Activated naive CD4-positive, alpha-beta T cell treated with anti-CD3 and anti-CD28 coated beads, Interleukin-2, amount 50 U/mL, for 72 hours (primary cell): Measurements from ENCODE around the gene RUBCNL. TPM values are rescaled to one million over a fixed set of nuclear protein-coding genes. Genes with fewer than 3 reads are reported as not detected.

Source experiments
- ATAC-seq, 2 donors: fragments of 150-1000 bp; cut with Tn5 transposase; 2 replicates each; pipeline ENCODE4 v1.10.0; 2021; ENCODE audit warnings: mild to moderate bottlenecking in 2 of 2, moderate library complexity in 2 of 2
- DNase-seq, 2 donors: peaks; one replicate each; pipeline ENCODE4 v3.0.0; 2021 to 2022; ENCODE audit warnings: low spot score in 2 of 2
- H3K27ac Mint-ChIP-seq, 2 donors: one replicate each; pipeline ENCODE4 v1.8.0; 2022; ENCODE audit warnings: mild to moderate bottlenecking in 2 of 2, mixed read lengths in 2 of 2
- H3K36me3 Mint-ChIP-seq, 2 donors: one replicate each; pipeline ENCODE4 v1.8.0; 2022; ENCODE audit warnings: mixed read lengths in 2 of 2
- H3K9me3 Mint-ChIP-seq, 2 donors: one replicate each; pipeline ENCODE4 v1.8.0; 2022; ENCODE audit warnings: mixed read lengths in 2 of 2
- total RNA-seq, 2 donors: library from RNA; stranded (reverse); gene quantifications; one replicate each; pipeline ENCODE4 v1.2.3, GENCODE V29; 2022

RUBCNL gene
- total RNA-seq, 2 donors from 2014 or later: 1.2 to 3.9 TPM

DNA sequence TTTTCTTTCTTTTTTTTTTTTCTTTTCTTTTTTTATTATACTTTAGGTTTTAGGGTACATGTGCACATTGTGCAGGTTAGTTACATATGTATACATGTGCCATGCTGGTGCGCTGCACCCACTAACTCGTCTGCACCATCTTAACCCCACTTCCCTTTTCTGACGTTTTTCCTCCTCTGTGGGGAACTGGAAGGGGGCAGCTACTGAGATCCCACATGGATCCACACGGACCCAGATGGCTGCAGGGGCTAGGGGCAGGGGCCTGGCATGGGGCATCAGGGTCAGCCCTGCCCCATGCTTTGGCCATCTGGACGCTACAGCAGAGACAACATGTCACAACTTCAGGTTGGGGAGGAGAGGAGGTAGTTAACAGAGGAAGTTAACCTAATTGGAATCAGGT is 54.3 kb downstream of the RUBCNL start:
- DNase-seq: no peak
- no peak for ATAC-seq
- peaks cover 4 to 15% of the 10 kb centered on the region in 2 donors for H3K9me3 Mint-ChIP-seq
- H3K27ac Mint-ChIP-seq: no peak overlapping the region
- H3K36me3 Mint-ChIP-seq: peaks cover 0 to 37% of the 10 kb centered on the region in 2 donors

DNA sequence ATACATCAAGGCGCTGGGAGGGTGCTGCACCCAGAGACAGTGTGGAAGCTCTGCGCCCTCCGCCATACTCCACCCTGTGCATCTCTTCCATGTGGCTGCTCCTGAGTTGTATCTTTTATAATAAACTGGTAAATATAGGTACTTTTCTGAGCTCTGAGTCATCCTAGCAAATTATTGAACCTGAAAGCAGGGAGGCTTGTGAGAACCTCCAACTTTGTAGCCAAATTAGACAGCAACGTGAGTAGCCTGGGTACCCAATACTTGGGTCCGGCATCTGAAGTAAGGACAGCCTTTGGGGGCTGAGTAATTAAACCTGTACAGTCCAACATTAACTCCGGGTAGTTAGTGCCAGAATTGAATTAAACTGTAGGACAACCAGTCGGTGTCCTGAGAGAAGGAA is 57.4 kb downstream of the RUBCNL start:
- DNase-seq (no peak), ATAC-seq (peak in 1 of 2 donors; percentile 68)
- Mint-ChIP-seq H3K9me3 (no peaks in the 10 kb centered on the region), H3K27ac (no peak overlapping the region), H3K36me3 (peaks cover 0 to 14% of the 10 kb centered on the region in 2 donors)

DNA sequence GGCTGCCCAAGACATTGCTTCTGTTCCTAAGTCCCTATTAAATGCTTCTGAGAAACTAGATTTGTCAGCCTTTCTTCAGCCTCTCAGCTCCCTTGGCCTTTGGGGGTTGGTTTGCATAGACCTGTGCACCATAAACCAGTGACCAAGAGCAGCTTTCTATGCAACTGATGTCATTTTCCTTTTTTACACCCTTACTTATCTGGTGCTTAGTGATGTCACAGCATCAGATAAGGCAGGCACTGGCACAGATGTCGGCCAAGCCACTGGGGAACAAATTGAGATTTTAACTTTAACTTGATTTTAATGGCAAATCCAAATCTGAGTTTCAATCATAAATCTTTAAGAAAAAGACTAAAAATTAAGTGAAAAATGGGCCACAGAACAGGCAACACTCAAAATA is 59.8 kb downstream of the RUBCNL start:
- Mint-ChIP-seq H3K27ac (no peak overlapping the region), H3K36me3 (peaks cover 0 to 1% of the 10 kb centered on the region in 2 donors), H3K9me3 (no peaks in the 10 kb centered on the region)
- ATAC-seq: no peak
- no peak for DNase-seq

DNA sequence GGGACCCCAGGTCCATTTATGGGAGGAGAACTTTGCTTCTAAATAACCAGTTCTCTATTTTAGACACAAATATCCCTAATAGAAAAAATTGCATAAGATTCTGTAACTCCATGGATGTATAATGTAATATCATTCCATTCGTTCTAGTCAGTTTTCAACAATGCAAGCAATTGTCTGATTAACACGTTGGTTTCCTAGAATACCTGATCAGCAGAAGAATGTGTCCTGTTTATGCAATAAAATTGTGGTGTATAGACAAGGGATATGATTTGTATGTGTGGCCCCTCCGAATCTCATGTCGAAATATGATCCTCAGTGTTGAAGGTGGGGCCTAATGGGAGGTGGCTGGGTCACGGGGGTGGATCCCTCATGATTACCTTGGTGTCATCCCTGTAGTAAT is 62.1 kb downstream of the RUBCNL start:
- Mint-ChIP-seq H3K27ac (no peak overlapping the region), H3K36me3 (no peaks in the 10 kb centered on the region), H3K9me3 (no peaks in the 10 kb centered on the region)
- ATAC-seq: no peak
- no peak for DNase-seq

DNA sequence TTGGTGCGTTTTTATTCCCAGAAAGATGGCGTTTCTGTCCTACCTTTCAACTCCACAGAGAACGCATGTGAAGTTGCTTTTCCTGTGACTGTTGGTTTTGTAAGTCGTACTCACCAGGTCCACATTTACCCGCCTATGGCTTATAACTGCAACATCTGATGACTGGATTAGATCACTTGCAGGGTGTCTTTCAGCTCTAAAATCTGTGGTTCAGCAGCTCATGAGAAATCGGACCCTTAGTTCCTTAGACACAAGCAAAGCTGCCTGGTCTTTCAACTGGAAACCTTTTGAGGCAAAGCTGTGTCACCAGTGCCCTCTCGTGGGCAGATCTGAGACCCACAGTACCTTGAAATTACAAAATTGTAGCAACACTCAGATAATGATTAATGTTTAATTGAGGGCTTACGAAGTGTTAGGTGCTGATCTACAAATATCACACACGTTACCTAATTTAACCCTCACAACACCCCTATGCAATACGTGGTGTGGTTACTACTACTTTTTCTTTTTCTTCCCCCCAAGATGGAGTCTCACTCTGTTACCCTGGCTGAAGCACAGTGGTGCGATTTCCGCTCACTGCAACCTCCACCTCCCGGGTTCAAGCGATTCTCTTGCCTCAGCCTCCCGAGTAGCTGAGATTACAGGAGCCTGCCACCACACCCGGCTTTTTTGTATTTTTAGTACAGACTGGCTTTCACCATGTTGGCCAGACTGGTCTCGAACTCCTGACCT is 65.4 kb downstream of the RUBCNL start:
- ATAC-seq (peak; percentile 81 to 83), DNase-seq (peak in 1 of 2 donors; percentile 72)
- peaks cover 1 to 13% of the 10 kb centered on the region in 2 donors for H3K36me3 Mint-ChIP-seq
- H3K9me3 Mint-ChIP-seq: peaks cover 0 to 6% of the 10 kb centered on the region in 2 donors
- peak overlapping the region; percentile 90 to 95 for H3K27ac Mint-ChIP-seq

DNA sequence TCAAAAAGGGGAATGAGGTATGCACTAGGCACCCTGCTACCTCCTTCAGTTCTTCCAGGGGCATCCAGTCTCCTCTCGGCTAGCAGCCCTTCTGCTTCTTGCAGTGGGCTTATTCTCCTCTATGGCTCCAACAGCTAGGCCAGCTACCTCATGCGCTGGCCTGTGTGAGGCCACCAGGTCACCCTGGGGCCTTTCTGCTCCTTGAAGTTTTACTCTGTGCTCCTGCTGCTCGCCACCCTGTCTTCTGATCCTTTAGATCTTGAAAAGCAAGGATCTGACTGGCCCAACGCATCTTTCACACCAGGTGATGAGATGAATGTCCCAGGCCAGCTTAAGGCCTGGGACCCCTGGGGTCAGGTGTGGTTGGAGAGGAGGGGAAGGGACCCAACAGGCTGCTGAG is 66.2 kb downstream of the RUBCNL start:
- H3K9me3 Mint-ChIP-seq: peaks cover 0 to 6% of the 10 kb centered on the region in 2 donors
- peak overlapping the region; percentile 90 to 95 for H3K27ac Mint-ChIP-seq
- peak; percentile 39 to 55 for ATAC-seq
- no peak for DNase-seq
- peaks cover 9 to 21% of the 10 kb centered on the region in 2 donors for H3K36me3 Mint-ChIP-seq

DNA sequence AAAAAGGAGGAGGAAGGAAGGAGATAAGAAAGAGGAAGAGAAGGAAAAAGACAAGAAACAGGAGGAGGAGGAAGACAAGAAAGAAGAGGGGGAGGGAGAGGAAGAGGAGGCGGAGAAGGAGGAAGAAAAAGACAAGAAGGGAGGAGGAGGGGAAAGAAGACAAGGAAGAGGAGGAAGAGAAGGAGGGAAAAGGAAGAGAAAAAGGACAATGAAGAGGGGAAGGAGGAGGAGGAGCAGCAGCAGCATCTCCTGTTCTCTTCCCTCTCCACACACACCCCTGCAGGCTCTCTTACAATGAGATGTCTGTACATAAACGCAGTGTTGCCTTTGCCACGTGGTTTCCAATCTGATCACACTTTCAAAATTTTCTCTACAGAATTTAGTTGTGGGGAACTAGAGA is 66.6 kb downstream of the RUBCNL start:
- Mint-ChIP-seq H3K36me3 (peaks cover 13 to 25% of the 10 kb centered on the region in 2 donors), H3K9me3 (peaks cover 0 to 6% of the 10 kb centered on the region in 2 donors), H3K27ac (peak overlapping the region; percentile 90 to 95)
- no peak for DNase-seq
- peak; percentile 35 to 37 for ATAC-seq

DNA sequence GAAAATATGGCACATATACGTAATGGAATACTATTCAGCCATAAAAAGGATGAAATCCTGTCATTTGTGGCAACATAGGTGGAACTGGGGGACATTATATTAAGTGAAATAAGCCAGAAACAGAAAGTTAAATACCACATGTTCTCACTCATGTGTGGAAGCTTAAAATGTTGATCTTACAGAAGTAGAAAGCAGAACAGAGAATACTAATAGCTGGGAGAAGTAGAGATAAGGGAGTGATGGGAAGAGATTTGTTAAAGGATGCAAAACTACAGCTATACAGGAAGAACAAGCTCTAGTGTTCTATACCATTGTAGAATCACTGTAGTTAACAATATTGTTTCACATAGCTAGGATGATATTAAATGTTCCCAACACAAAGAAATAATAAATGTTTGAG is 68.1 kb downstream of the RUBCNL start:
- no peak for ATAC-seq
- H3K9me3 Mint-ChIP-seq: peaks cover 3 to 11% of the 10 kb centered on the region in 2 donors
- H3K36me3 Mint-ChIP-seq: peaks cover 23 to 39% of the 10 kb centered on the region in 2 donors
- no peak for DNase-seq
- no peak overlapping the region for H3K27ac Mint-ChIP-seq

DNA sequence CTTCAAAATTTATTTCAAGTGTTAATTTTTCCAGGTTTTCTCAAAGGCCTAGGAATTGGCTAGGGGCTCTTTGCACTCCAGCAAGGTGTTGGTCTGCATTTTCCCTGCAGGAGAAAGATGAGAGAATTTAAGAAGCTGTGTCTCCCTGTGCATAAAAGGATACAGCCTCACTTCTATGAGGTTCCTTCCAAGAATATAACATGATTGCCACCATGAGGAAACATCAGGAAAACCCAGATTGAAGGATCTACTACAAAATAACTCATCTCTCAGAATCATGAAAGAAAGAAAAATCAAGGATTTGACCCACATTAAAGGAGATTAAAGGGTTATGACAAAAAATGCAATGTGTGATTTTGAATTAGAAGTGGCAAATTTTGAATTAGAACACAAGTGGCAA is 69.9 kb downstream of the RUBCNL start:
- Mint-ChIP-seq H3K36me3 (peaks cover 28 to 46% of the 10 kb centered on the region in 2 donors), H3K9me3 (peaks cover 7 to 16% of the 10 kb centered on the region in 2 donors), H3K27ac (no peak overlapping the region)
- ATAC-seq (no peak), DNase-seq (no peak)

DNA sequence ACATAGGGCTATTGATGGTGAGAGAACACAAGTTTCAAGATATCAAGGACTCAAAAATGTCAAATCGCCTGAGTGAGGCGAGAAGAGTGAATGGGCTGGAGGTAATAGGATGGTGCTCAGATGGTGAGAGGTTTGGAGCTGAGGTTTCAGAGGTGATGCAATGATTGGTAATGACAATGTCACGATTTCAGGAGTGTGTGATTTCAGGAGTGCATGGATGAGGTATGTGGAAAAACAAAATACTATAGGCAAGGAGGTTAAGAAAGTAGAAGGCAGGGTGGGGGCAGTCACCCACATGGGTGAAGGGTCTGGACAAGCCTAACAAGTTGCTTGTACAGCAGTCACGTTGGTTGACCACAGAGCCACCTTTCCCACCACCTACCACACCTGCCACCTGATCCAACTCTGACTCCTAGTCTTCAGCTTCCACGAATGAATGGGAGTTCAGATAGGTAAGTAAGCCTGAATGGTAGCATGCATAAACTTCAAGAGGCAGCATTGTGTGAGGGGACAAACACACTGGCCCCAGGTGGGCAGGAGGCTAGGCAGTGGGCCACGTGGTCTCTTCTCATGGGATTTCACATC is 71.5 kb downstream of the RUBCNL start:
- Mint-ChIP-seq H3K36me3 (peaks cover 41 to 59% of the 10 kb centered on the region in 2 donors), H3K9me3 (peaks cover 7 to 20% of the 10 kb centered on the region in 2 donors), H3K27ac (peak overlapping the region in 1 of 2 donors; percentile 76)
- no peak for DNase-seq
- peak; percentile 85 to 86 for ATAC-seq

DNA sequence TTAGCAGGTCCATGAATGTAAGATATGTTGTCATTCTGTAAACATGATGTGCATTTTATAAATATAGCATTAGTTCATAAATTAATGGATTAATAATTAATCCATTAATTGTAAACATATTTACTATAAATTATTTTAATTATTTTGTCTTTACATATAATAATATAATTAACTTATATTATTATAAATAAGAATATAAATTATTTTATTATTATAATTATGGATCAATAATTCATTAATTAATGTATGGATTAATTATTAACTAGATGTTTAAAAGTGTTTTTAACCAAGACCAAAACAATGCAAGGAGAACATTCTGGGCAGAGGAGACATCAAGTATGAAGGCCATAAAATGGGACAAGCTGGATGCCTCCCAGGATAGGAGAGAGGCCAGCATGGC is 72.0 kb downstream of the RUBCNL start:
- Mint-ChIP-seq H3K36me3 (peaks cover 46 to 64% of the 10 kb centered on the region in 2 donors), H3K9me3 (peaks cover 7 to 24% of the 10 kb centered on the region in 2 donors), H3K27ac (peak overlapping the region in 1 of 2 donors; percentile 76)
- ATAC-seq: no peak
- DNase-seq: no peak

DNA sequence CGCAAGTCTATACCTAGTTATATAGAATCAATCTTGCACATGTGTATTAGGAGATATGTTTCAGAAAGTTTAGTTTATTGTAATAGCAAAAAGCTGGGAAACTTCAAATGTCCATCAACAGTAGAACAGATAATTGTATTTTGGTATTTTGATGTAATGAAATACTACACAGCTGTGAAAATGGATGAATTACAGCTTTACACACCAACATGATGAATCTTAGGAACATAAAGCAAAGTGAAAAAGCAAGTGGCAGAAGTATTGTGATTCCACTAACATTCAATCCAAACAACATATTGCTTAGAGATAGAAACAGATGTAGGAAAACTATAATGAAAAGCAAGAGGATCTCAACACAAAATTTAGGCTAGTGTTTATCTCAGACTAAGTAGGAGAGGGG is 72.5 kb downstream of the RUBCNL start:
- ATAC-seq (no peak), DNase-seq (no peak)
- peaks cover 49 to 67% of the 10 kb centered on the region in 2 donors for H3K36me3 Mint-ChIP-seq
- no peak overlapping the region for H3K27ac Mint-ChIP-seq
- peaks cover 7 to 28% of the 10 kb centered on the region in 2 donors for H3K9me3 Mint-ChIP-seq

DNA sequence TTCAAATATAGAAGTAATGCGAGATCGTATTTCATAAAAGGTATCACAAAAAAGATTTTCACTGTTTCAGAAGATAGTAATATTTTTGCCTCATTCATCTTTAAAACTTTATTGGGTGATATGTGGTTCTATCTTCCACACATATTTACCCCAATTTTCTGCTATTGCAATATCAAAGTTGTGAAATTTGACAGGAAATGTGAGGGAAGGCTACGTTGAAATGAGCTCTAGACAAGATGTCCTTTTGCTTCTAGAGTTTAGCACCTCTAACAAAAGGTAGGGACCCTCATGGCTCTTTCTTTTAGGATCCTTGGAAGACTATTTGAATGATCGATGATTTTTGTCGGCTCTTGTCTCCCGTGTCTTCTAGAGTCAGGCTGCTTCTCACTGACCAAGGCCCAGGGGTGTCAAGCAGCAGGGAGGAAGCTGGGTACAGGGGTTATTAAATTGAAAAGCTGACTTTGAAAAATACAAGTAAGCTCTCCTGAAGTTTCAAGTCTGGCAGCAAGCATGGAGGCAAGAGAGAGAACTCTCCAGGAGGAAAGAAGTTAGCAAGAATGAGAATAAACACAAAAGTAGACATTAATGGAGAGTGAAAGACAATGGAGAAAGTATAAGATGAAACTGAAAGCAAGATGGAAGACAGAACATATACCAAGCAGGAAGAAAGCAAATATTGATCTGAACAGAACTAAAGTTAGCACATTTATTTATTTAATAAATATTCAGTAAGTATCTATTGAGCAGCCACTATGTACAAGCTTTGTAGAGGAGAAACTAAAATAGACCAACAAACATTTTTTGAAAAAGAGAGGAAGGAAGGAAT is 73.4 kb downstream of the RUBCNL start:
- H3K27ac Mint-ChIP-seq: peak overlapping the region; percentile 47 to 86
- DNase-seq (no peak), ATAC-seq (no peak)
- peaks cover 49 to 64% of the 10 kb centered on the region in 2 donors for H3K36me3 Mint-ChIP-seq
- H3K9me3 Mint-ChIP-seq: peaks cover 7 to 28% of the 10 kb centered on the region in 2 donors

DNA sequence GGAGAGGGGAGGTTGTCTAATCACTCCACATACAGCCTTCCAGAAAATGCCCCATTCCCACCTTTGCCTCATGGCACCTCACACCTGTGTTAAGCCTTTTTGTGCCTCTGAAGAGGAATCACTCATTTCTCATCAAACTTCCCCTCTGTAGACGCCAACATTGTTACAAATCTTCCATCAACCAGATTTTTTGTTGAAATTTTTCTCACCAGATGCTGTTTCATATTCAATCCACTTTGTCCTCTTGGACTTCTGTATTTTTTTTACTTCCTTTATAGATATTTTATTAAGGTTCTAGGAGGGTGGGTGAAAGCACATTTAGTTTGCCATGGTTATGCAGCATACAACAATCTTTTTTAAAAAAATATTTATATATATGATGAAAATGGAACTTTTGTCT is 74.0 kb downstream of the RUBCNL start:
- no peak for DNase-seq
- Mint-ChIP-seq H3K27ac (no peak overlapping the region), H3K36me3 (peaks cover 49 to 67% of the 10 kb centered on the region in 2 donors), H3K9me3 (peaks cover 7 to 26% of the 10 kb centered on the region in 2 donors)
- ATAC-seq: no peak

DNA sequence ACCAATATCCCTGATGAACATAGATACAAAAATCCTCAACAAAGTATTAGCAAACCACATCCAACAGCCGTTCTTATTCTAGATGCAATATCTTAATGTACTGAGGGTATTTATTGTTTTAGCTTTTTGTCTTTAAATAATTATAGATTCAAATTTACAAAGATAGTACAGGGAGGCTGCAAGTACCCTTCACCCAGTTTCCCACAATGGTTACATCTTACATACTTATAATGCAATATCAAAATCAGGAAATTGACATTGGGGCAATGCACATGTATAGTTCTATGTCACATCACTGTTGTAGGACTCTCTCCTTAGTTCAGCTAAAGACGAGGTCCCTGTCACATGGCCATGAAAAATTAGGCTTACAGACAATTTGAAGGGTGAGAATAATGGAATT is 75.8 kb downstream of the RUBCNL start:
- ATAC-seq: no peak
- no peak for DNase-seq
- no peak overlapping the region for H3K27ac Mint-ChIP-seq
- H3K9me3 Mint-ChIP-seq: peaks cover 7 to 26% of the 10 kb centered on the region in 2 donors
- H3K36me3 Mint-ChIP-seq: peaks cover 44 to 61% of the 10 kb centered on the region in 2 donors

DNA sequence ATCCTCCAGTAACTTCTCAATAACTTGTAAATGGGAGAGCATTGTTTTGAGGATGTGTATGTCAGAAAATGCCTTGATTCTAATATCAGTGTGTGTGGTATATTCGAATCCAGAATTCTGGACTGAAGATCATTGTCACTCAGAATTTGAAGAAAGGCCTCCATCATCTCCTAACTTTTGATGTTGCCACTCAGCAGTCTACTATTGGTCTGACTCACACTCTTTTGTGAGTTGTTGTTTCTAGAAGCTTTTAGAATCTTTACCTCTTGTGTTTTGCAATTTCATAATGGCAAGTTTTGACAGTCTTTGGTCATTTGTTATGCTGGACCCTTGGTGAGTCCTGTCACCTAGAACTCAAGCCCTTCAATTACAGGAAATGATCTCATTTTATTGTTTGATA is 77.0 kb downstream of the RUBCNL start:
- Mint-ChIP-seq H3K36me3 (peaks cover 33 to 50% of the 10 kb centered on the region in 2 donors), H3K9me3 (peaks cover 7 to 26% of the 10 kb centered on the region in 2 donors), H3K27ac (no peak overlapping the region)
- ATAC-seq: peak; percentile 22 to 52
- no peak for DNase-seq

DNA sequence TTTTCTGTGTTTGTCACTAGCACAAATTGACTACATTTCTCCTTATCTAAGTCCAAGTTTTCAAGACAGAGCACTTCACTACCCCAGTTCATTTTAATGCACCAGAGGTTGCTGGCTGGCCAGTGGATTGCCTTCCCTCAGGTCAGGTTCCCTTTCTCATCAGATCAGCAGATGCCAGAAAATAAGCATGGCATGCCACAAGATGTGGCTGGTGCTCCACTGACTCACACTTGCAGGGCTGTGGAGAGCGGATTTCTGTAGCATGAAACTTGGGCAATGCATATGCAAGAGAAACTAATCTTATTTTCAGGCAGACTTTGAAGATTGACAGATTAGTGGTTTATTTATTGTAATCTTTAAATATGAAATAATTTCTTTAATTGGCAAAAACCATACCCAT is 79.5 kb downstream of the RUBCNL start:
- ATAC-seq (no peak), DNase-seq (no peak)
- Mint-ChIP-seq H3K36me3 (peaks cover 21 to 41% of the 10 kb centered on the region in 2 donors), H3K9me3 (peaks cover 3 to 17% of the 10 kb centered on the region in 2 donors), H3K27ac (no peak overlapping the region)
